GM12892 (cell line): ENCODE measurements around the gene MFSD6.

Experiments
- POLR2A ChIP-seq: IDR thresholded peaks from 2 replicates; pipeline ENCODE4 v1.6.1; 2011; ENCODE audit warnings: low read depth, low read length, control low read depth
- POLR2AphosphoS5 ChIP-seq: IDR thresholded peaks from 2 replicates; pipeline ENCODE4 v1.6.1; 2011; ENCODE audit warnings: low read depth, low read length, control low read depth
- TAF1 ChIP-seq: IDR thresholded peaks from 2 replicates; pipeline ENCODE4 v1.6.1; 2011; ENCODE audit warnings: low read depth, mild to moderate bottlenecking, control low read depth, low read length, borderline replicate concordance

- no peak for TF ChIP-seq POLR2A
- no peak for TF ChIP-seq POLR2AphosphoS5
- no peak for TF ChIP-seq TAF1
Measured at GRCh38 chr2:190404487-190404886, 3.7 kb upstream of the MFSD6 start.
